ENCODE results near the gene TPR. TPM values are rescaled to one million over a fixed set of nuclear protein-coding genes. Genes with fewer than 3 reads are reported as not detected.
"Not testable (repeated sequence)": the region's sequence is repeated elsewhere in the genome, so short reads cannot be mapped to it uniquely, and the experiment has no call there.

The TPR gene
- total RNA-seq, 1 donor from 2014 or later, result 153 TPM

GRCh38 chr1:186418503-186418902 lies 43.5 kb upstream of the TPR start:
- no peak for DNase-seq (ENCODE audit: low spot score)
- TF ChIP-seq, protein P1, sequence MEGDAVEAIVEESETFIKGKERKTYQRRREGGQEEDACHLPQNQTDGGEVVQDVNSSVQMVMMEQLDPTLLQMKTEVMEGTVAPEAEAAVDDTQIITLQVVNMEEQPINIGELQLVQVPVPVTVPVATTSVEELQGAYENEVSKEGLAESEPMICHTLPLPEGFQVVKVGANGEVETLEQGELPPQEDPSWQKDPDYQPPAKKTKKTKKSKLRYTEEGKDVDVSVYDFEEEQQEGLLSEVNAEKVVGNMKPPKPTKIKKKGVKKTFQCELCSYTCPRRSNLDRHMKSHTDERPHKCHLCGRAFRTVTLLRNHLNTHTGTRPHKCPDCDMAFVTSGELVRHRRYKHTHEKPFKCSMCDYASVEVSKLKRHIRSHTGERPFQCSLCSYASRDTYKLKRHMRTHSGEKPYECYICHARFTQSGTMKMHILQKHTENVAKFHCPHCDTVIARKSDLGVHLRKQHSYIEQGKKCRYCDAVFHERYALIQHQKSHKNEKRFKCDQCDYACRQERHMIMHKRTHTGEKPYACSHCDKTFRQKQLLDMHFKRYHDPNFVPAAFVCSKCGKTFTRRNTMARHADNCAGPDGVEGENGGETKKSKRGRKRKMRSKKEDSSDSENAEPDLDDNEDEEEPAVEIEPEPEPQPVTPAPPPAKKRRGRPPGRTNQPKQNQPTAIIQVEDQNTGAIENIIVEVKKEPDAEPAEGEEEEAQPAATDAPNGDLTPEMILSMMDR (IDR thresholded peaks at IDR 0.05; ENCODE audit: unreplicated experiment), result no peak
- Mint-ChIP-seq H3K4me1 (ENCODE audit: unreplicated experiment) (no peaks in the 10 kb centered on the region), H3K4me3 (ENCODE audit: unreplicated experiment) (no peak overlapping the region), H3K36me3 (ENCODE audit: low read depth, unreplicated experiment) (peaks cover 4% of the 10 kb centered on the region), H3K9me3 (ENCODE audit: unreplicated experiment) (no peaks in the 10 kb centered on the region), H3K27ac (ENCODE audit: unreplicated experiment) (no peak overlapping the region), H3K27me3 (ENCODE audit: unreplicated experiment) (no peaks in the 10 kb centered on the region)

GRCh38 chr1:186413319-186413718 lies 38.3 kb upstream of the TPR start:
- no peaks in the 10 kb centered on the region for H3K9me3 Mint-ChIP-seq (ENCODE audit: unreplicated experiment)
- TF ChIP-seq, protein P1 (IDR thresholded peaks at IDR 0.05; ENCODE audit: unreplicated experiment), result no peak
- no peaks in the 10 kb centered on the region for H3K27me3 Mint-ChIP-seq (ENCODE audit: unreplicated experiment)
- H3K4me3 Mint-ChIP-seq (ENCODE audit: unreplicated experiment), result no peak overlapping the region
- no peak overlapping the region for H3K27ac Mint-ChIP-seq (ENCODE audit: unreplicated experiment)
- DNase-seq (ENCODE audit: low spot score), result no peak
- H3K36me3 Mint-ChIP-seq (ENCODE audit: low read depth, unreplicated experiment), result peaks cover 4% of the 10 kb centered on the region
- H3K4me1 Mint-ChIP-seq (ENCODE audit: unreplicated experiment), result no peaks in the 10 kb centered on the region

DNA sequence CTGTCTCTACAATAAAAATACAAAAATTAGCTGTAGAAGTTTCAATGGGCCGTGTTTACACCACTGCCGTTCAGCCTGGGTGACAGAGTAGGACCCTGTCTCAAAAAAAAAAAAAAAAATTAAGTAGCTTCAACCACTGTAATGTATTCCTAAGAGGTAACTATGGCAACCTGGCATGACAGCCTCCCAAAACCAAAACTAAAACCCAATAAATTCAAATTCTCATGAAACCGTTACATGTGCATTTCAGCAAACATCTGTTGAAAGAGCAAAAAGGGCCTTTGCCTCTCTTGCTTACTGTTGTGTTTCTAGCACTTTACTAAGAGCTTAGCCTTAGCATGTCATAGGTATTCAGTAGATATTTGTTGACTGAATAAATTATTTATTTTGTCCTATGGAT lies 34.0 kb upstream of the TPR start:
- DNase-seq (ENCODE audit: low spot score), result no peak
- H3K27ac Mint-ChIP-seq (ENCODE audit: unreplicated experiment), result no peak overlapping the region
- no peak overlapping the region for H3K4me3 Mint-ChIP-seq (ENCODE audit: unreplicated experiment)
- TF ChIP-seq, protein P1 (IDR thresholded peaks at IDR 0.05; ENCODE audit: unreplicated experiment), result no peak
- H3K36me3 Mint-ChIP-seq (ENCODE audit: low read depth, unreplicated experiment), result no peaks in the 10 kb centered on the region
- H3K27me3 Mint-ChIP-seq (ENCODE audit: unreplicated experiment), result no peaks in the 10 kb centered on the region
- H3K4me1 Mint-ChIP-seq (ENCODE audit: unreplicated experiment), result no peaks in the 10 kb centered on the region
- H3K9me3 Mint-ChIP-seq (ENCODE audit: unreplicated experiment), result no peaks in the 10 kb centered on the region

DNA sequence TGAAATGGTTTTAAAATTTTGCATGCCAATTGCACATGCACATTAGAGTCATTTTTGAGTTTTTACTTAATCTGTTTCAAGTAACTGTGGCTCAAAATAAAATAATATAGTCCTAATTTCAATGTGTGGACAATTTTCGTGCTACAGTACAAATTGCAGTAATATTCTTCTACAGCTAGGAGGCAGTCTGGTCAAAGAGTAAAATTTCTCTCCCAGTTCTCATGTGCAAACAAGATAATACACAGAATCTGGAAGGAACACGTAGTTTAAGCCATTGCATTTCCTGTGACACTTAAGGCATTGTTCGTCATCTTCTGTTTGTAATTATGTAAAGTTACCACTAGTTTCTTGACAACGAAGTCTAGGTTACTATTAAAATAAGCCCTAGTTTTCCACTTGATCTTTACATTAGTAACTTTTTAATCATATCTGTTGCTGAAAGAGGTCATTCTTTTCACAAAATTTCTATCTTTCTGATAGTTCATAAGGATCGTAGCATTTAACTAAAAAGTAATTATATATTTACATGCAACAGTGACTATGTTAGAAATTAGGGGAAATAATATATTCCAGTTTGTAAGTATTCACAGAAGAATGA lies 29.5 kb upstream of the TPR start:
- peaks cover 6% of the 10 kb centered on the region for H3K36me3 Mint-ChIP-seq (ENCODE audit: low read depth, unreplicated experiment)
- H3K4me1 Mint-ChIP-seq (ENCODE audit: unreplicated experiment), result no peaks in the 10 kb centered on the region
- TF ChIP-seq, protein P1 (IDR thresholded peaks at IDR 0.05; ENCODE audit: unreplicated experiment), result peak; percentile 92
- H3K27me3 Mint-ChIP-seq (ENCODE audit: unreplicated experiment), result no peaks in the 10 kb centered on the region
- H3K4me3 Mint-ChIP-seq (ENCODE audit: unreplicated experiment), result no peak overlapping the region
- H3K27ac Mint-ChIP-seq (ENCODE audit: unreplicated experiment), result peak overlapping the region; percentile 92
- no peaks in the 10 kb centered on the region for H3K9me3 Mint-ChIP-seq (ENCODE audit: unreplicated experiment)
- no peak for DNase-seq (ENCODE audit: low spot score)

DNA sequence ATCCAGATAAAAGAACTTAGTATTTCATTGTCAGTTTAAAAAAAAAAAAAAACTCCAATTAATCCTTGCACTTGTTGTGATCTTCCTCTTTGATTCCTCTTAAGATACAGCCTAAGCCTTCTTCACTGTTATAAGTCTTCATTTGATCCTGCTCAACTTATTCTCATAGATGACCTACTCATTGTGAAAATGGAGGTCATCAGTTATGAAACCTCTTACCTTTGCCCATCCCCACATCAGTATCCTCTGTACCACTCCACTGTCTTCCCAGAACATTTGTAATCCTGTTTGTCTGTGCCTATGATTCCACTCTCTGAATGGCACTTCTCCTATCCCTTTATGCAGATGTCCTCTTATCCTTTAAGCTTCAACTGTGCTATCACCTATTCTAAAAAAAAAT lies 28.6 kb upstream of the TPR start:
- H3K4me3 Mint-ChIP-seq (ENCODE audit: unreplicated experiment), result no peak overlapping the region
- DNase-seq (ENCODE audit: low spot score), result no peak
- TF ChIP-seq, protein P1 (IDR thresholded peaks at IDR 0.05; ENCODE audit: unreplicated experiment), result no peak
- no peaks in the 10 kb centered on the region for H3K4me1 Mint-ChIP-seq (ENCODE audit: unreplicated experiment)
- H3K9me3 Mint-ChIP-seq (ENCODE audit: unreplicated experiment), result no peaks in the 10 kb centered on the region
- H3K36me3 Mint-ChIP-seq (ENCODE audit: low read depth, unreplicated experiment), result peaks cover 6% of the 10 kb centered on the region
- H3K27me3 Mint-ChIP-seq (ENCODE audit: unreplicated experiment), result no peaks in the 10 kb centered on the region
- peak overlapping the region; percentile 44 for H3K27ac Mint-ChIP-seq (ENCODE audit: unreplicated experiment)

- DNase-seq (ENCODE audit: low spot score), result not testable (repeated sequence)
Measured at GRCh38 chr1:186401446-186401845, 26.4 kb upstream of the TPR start.

DNA sequence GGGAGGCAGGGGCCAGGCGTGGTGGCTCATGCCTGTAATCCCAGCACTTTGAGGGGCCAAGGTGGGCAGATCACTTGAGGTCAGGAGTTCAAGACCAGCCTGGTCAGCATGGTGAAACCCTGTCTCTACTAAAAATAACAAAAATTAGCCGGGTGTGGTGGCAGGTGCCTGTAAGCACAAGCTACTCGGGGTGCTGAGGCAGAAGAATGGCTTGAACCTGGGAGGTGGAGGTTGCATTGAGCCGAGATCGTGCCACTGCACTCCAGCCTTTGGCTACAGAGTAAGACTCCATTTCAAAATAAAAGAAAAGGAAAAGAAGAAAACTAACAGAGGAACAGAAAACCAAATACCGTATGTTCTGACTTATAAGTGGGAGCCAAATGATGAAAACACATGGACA lies 17.7 kb upstream of the TPR start:
- H3K36me3 Mint-ChIP-seq (ENCODE audit: low read depth, unreplicated experiment), result peaks cover 17% of the 10 kb centered on the region
- H3K4me3 Mint-ChIP-seq (ENCODE audit: unreplicated experiment); H3K27ac Mint-ChIP-seq (ENCODE audit: unreplicated experiment); H3K9me3 Mint-ChIP-seq (ENCODE audit: unreplicated experiment); H3K27me3 Mint-ChIP-seq (ENCODE audit: unreplicated experiment); DNase-seq (ENCODE audit: low spot score); H3K4me1 Mint-ChIP-seq (ENCODE audit: unreplicated experiment): not testable (repeated sequence)

More at GRCh38 chr1:186401446-186401845, 26.4 kb upstream of the TPR start:
- H3K36me3 Mint-ChIP-seq (ENCODE audit: low read depth, unreplicated experiment); H3K27ac Mint-ChIP-seq (ENCODE audit: unreplicated experiment); H3K4me3 Mint-ChIP-seq (ENCODE audit: unreplicated experiment); H3K9me3 Mint-ChIP-seq (ENCODE audit: unreplicated experiment); H3K27me3 Mint-ChIP-seq (ENCODE audit: unreplicated experiment); H3K4me1 Mint-ChIP-seq (ENCODE audit: unreplicated experiment): not testable (repeated sequence)

Data from endothelial cell (in vitro differentiated cells).